ENCODE data around the gene MT1H. TPM values are rescaled to one million over a fixed set of nuclear protein-coding genes. Genes with fewer than 3 reads are reported as not detected.

MT1H gene
- total RNA-seq, 1 donor from 2014 or later = not detected

GRCh38 chr16:56701534-56701933 is 31.9 kb downstream of the MT1H start:
- Histone ChIP-seq H3K27me3 (ENCODE audit: low read depth) (no peaks in the 10 kb centered on the region), H3K9me3 (replicated peaks) (peaks cover 7% of the 10 kb centered on the region), H3K4me3 (no peak overlapping the region), H3K4me1 (peaks cover 8% of the 10 kb centered on the region), H3K27ac (replicated peaks) (no peak overlapping the region), H3K36me3 (no peaks in the 10 kb centered on the region)
- TF ChIP-seq CTCF (IDR thresholded peaks at IDR 0.05; ENCODE audit: borderline replicate concordance) = no peak
- no peak for DNase-seq
- intact Hi-C loops (cut with micrococcal nuclease) = loop anchor here (5.0 kb wide), 2 partner anchors 99 to 189 kb away; no protein-coding TSS in a partner anchor

GRCh38 chr16:56702836-56703235 is 33.2 kb downstream of the MT1H start:
- H3K36me3 ChIP-seq = no peaks in the 10 kb centered on the region
- TF ChIP-seq CTCF (IDR thresholded peaks at IDR 0.05; ENCODE audit: borderline replicate concordance) = no peak
- no peaks in the 10 kb centered on the region for H3K9me3 ChIP-seq (replicated peaks)
- no peaks in the 10 kb centered on the region for H3K27me3 ChIP-seq (ENCODE audit: low read depth)
- intact Hi-C loops (cut with micrococcal nuclease) = loop anchor here (5.0 kb wide), 2 partner anchors 101 to 191 kb away; no protein-coding TSS in a partner anchor
- peaks cover 8% of the 10 kb centered on the region for H3K4me1 ChIP-seq
- no peak overlapping the region for H3K27ac ChIP-seq (replicated peaks)
- no peak for DNase-seq
- no peak overlapping the region for H3K4me3 ChIP-seq

GRCh38 chr16:56708525-56709442 is 39.2 kb downstream of the MT1H start:
- no peak overlapping the region for H3K4me3 ChIP-seq
- H3K9me3 ChIP-seq (replicated peaks) = no peaks in the 10 kb centered on the region
- H3K36me3 ChIP-seq = no peaks in the 10 kb centered on the region
- DNase-seq = no peak
- TF ChIP-seq CTCF (IDR thresholded peaks at IDR 0.05; ENCODE audit: borderline replicate concordance) = no peak
- intact Hi-C loops (cut with micrococcal nuclease) = no loop called here
- H3K4me1 ChIP-seq = no peaks in the 10 kb centered on the region
- H3K27ac ChIP-seq (replicated peaks) = no peak overlapping the region
- no peaks in the 10 kb centered on the region for H3K27me3 ChIP-seq (ENCODE audit: low read depth)

GRCh38 chr16:56709443-56710040 is 39.9 kb downstream of the MT1H start:
- no peaks in the 10 kb centered on the region for H3K9me3 ChIP-seq (replicated peaks)
- no peak for DNase-seq
- H3K36me3 ChIP-seq = no peaks in the 10 kb centered on the region
- no peak overlapping the region for H3K27ac ChIP-seq (replicated peaks)
- H3K4me3 ChIP-seq = no peak overlapping the region
- TF ChIP-seq CTCF (IDR thresholded peaks at IDR 0.05; ENCODE audit: borderline replicate concordance) = no peak
- H3K4me1 ChIP-seq = no peaks in the 10 kb centered on the region
- no peaks in the 10 kb centered on the region for H3K27me3 ChIP-seq (ENCODE audit: low read depth)
- intact Hi-C loops (cut with micrococcal nuclease) = no loop called here

- H3K27ac ChIP-seq (replicated peaks) = no peak overlapping the region
- no peaks in the 10 kb centered on the region for H3K27me3 ChIP-seq (ENCODE audit: low read depth)
- H3K36me3 ChIP-seq = no peaks in the 10 kb centered on the region
- intact Hi-C loops (cut with micrococcal nuclease) = no loop called here
- no peaks in the 10 kb centered on the region for H3K4me1 ChIP-seq
- no peaks in the 10 kb centered on the region for H3K9me3 ChIP-seq (replicated peaks)
- H3K4me3 ChIP-seq = no peak overlapping the region
- TF ChIP-seq CTCF (IDR thresholded peaks at IDR 0.05; ENCODE audit: borderline replicate concordance) = no peak
- DNase-seq = no peak
These were observed 40.6 kb downstream of the MT1H start for GRCh38 chr16:56710181-56710737.
